HG03571 (cell line): ENCODE measurements around the gene TMEM135.
"Not testable (repeated sequence)": the region's sequence is repeated elsewhere in the genome, so short reads cannot be mapped to it uniquely, and the experiment has no call there.

Experiments
- ATAC-seq: cut with Tn5 transposase; IDR thresholded peaks from one replicate; pipeline ENCODE4 v1.9.1; 2021; ENCODE audit not compliant: unreplicated experiment

The TMEM135 gene

DNA sequence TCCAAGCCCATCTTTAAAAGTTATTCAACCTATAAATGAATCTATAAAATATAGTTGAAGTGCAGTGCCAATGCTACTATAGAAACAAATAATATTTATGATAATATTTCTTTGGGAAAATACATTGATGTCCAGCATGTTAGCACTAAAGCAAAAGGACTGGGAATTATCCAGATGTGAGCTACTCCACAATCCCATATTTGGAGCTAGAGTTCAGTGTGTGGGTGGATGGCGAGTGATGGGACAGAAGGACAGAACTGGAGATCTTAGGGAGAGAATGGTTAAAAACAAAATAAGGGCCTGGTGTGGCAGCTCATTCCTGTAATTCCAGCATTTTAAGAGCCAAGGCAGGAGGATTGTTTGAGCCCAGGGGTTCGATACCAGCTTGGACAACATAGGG is 216.8 kb downstream of the TMEM135 start:
- ATAC-seq = no peak

DNA sequence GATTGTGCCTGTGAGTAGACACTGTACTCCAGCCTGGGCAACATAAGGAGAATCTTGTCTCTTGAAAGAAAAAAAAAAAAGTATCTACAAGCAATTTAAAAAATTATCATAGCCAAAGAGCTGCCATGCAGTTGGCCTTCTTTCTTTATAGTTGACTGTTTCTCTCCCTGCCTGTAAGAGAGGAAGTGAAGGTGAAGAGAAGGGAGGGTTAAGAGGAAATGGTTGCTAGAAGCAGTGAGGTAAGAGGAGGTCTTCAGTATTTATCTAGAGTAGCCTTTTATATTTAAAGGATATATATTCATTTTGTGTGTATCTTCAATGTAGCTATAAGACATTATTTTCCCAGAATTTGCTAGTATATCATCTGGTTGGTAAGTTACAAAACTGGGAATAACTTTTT is 217.9 kb downstream of the TMEM135 start:
- ATAC-seq = no peak

DNA sequence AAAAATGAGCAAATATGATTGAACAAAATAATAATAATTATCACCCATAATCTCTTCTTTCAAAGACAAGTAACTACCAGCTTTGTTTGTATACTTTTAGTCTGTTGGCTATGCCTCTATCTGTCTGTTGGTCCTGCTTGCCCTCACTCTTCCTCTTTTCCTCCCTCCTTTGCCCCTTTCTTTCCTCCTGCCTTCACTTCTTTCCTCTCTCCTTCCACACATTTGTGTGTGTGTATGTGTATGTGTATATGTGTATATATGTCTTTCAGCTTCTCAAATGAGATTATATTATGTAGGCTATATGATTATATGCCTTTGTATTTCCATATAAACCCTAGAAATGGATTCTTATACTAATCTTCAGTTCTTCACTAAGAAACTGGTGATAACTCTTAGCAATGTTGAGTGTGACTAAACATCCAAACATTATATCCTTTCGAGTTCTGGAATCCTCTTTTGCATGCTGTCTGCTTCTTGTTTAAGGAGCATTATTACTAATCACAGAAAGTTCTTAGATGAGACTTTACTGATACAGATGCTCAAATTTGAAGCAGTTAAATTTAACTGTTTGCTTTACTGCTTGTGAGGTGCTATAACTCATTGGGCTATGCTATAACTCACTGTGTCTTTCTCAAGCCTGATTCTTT is 219.1 kb downstream of the TMEM135 start:
- no peak for ATAC-seq

DNA sequence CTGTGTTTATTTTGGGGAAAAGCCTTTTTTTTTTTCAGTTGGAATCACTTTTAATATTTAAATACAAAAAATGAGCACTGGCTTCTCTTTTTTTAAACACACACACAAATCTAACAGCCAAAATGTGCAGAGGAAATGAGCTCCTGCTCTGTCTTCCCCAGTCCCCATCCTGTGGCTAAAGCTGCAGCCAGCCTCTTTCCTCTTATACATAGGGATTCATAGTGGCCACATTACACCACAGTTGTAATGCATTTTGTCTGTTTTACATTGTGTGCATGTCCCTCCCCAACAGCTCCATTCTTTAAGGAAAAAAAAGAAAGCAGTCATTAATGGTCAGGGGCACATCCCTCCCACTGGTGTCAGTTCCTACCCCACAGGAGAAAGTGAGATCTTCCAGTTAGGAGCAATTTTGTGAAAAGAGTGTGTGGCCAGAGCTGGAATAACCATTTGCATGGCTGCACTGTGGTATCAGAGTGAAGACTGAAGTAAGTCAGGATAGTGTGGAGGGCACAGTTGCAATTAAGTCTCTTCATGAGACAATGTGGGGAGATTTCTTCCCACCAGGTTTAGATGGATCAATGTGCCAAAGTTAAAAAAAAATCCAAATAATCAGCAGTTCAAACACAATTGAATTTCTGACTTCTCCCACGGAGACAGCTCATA is 220.6 kb downstream of the TMEM135 start:
- ATAC-seq = no peak

GRCh38 chr11:87259736-87260135 is 222.0 kb downstream of the TMEM135 start:
- ATAC-seq = no peak

- no peak for ATAC-seq
Observed at GRCh38 chr11:87260811-87261210, 223.1 kb downstream of the TMEM135 start.

- ATAC-seq = no peak
Observed at GRCh38 chr11:87263264-87263838, 225.6 kb downstream of the TMEM135 start.

GRCh38 chr11:87263979-87264378 is 226.2 kb downstream of the TMEM135 start:
- no peak for ATAC-seq

DNA sequence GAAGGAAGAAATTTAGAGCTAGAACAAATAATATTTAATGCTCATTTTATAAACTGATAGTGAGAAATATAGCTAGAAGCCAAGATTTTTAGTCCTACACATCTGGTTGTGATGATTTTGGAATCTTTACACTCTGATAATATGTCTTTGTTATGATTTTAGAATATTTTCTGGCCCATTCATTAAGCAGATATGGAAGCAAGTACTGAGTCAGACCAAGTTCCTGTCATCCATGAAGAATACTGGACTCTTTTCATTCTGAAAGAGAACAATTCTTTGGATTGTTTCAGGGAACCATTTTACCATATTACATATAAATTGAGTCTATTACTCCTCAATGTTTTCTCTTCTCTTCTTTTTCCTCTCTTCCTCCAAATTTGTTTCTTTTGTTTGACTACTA is 227.4 kb downstream of the TMEM135 start:
- no peak for ATAC-seq

- ATAC-seq = no peak
Observed at GRCh38 chr11:87265979-87266378, 228.2 kb downstream of the TMEM135 start.

- ATAC-seq = no peak
Observed at GRCh38 chr11:87266751-87267150, 229.0 kb downstream of the TMEM135 start.

DNA sequence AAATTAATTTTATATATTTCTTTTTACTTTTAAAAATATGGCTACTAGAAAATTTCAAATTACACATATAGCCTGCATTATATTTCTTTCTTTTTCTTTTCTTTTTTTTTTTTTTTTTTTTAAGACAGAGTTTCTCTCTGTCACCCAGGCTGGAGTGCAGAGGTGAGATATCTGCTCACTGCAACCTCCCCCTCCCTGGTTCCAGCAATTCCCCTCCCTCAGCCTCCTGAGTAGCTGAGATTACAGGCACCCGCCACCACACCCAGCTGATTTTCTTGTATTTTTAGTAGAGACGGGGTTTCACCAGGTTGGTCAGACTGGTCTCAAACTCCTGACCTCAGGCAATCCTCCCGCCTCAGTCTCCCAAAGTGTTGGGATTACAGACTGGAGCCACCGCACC is 234.2 kb downstream of the TMEM135 start:
- not testable (repeated sequence) for ATAC-seq

- no peak for ATAC-seq
Observed at GRCh38 chr11:87275176-87275575, 237.4 kb downstream of the TMEM135 start.

DNA sequence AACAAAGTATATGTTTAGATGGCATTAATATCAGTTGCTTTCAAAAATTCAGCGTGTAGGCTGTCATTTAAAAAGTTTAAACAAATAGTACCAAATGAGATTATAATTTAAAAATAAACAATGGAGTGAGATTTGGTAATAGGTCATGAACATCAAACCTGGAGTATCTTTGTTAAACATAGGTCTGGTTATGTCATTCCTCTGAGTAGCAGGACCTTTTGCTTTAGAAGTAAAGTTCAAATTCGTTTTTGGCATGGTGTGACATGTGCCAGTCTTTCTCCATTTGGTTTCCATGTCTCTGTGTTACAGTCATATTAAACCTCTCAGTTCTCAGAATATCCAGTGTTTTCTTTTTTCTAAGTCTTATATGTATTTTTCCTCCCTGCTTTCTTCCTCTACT is 242.4 kb downstream of the TMEM135 start:
- no peak for ATAC-seq

DNA sequence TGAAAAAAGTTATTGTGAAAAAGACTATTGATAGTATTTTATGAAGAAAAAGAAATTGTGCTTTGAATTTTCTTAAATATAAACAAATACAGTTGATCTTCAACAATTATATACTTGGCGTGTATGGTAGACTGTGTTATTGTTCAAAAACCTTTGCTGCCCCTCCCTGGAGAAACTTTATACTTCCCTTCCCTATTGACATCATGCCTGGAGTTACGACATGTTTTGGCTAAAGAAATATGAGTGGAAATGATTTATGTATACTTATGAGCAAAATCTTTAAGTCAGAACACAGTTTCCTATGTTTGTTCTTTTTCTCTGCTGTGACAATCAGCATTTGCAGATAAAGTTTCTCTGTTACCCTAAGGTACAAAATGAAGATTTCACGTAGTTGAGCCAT is 243.8 kb downstream of the TMEM135 start:
- ATAC-seq = no peak

GRCh38 chr11:87284306-87284705 is 246.6 kb downstream of the TMEM135 start:
- no peak for ATAC-seq

DNA sequence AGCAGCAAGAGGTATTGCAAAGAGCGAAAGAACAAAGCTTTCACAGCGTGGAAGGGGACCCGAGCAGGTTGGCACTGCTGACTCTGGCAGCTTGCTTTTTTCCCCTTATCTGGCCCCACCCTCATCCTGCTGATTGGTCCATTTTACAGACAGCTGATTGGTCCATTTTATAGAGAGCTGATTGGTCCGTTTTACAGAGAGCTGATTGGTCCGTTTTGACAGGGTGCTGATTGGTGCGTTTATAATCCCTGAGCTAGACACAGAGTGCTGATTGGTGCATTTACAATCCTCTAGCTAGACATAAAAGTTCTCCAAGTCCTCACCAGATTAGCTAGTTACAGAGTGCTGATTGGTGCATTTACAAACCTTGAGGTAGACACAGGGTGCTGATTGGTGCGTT is 247.9 kb downstream of the TMEM135 start:
- not testable (repeated sequence) for ATAC-seq

- no peak for ATAC-seq
Observed at GRCh38 chr11:87286338-87286737, 248.6 kb downstream of the TMEM135 start.

DNA sequence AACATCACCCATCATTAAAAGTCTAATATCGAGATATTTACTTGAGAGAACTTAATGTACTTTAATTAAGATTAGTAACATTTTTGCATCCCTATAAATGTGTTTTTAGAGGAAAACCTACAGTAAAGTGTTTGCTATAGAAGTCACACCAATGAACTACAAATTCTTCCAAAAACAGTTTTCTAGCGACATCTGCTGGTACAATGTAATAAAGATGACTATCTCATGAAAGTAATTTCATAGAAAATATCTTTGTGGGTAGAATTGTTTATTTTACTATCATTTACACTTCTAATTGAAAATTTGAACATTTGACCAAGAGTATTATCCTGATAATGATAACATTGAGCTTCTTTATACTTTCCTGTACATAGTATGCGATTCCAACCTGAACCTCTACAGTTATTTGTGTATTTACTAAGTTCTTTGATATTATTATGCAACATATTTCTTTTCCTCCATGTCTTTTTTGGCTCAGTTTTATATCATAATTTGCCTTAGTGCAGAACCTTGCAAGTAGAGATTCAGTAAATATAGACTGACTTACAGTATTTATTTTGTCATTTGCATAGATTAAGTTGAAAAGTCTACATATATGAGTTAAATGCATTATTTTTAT is 252.7 kb downstream of the TMEM135 start:
- ATAC-seq = no peak

DNA sequence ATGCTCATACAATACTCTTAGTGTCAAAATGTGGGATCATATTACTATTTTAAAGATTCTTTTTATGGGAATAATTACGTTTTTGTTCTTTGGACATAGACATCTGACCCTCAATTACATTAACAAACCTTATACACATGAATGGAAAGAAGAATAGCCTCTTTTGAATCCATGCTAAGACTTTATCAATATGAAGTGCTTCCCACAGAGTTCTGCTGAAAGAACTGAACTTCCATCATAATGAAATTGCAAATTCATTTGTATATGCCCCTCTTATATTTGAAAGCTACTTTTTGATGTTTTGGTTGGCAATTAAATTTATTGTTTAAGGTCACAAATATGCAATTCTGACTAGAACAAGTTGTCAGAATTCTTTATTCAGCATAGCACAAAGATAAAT is 254.9 kb downstream of the TMEM135 start:
- ATAC-seq = no peak

- no peak for ATAC-seq
Observed at GRCh38 chr11:87295237-87295636, 257.5 kb downstream of the TMEM135 start.

DNA sequence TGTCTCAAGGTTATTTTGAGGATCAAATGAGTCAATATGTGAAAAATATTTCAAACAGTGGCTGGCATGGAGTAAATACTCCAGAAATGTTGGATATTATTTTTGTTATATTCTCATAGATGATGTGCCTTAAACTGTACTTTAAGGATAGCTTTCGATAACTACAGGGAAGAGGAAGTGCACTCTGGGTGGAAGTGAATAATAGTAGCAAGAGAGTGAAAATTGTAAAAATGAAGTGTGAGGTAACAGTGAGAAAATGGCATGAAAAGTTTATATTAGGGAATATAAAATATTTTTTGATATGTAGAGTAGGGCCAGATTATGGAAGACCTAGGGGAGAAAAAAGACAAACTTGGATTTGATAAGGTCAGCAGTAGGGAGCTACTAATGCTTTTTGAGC is 258.9 kb downstream of the TMEM135 start:
- no peak for ATAC-seq
